Transverse colon (tissue), 4 donors: ENCODE data around the gene NAGLU.

Experiments used
- EP300 ChIP-seq: sonication (generic); formaldehyde crosslinking; IDR thresholded peaks from one replicate; pipeline ENCODE4 v1.6.1; 2017; ENCODE audit warnings: antibody characterized with exemption, low read depth
- POLR2A ChIP-seq: fragments of 450-650 bp; IDR thresholded peaks from one replicate; pipeline ENCODE4 v1.6.1; 2016; ENCODE audit warnings: antibody characterized with exemption, mild to moderate bottlenecking, moderate library complexity
- POLR2AphosphoS5 ChIP-seq, 3 donors: sonication (generic); formaldehyde crosslinking; IDR thresholded peaks; one replicate each; pipeline ENCODE4 v1.6.1; 2016; ENCODE audit warnings: antibody characterized with exemption in 3 of 3
- TF ChIP-seq, protein P1 (sequence below), 5 experiments: fragments of 200-600 bp in 3 of 5; fragments of 450-650 bp in 2 of 5; sonication (generic) in 3 of 5; IDR thresholded peaks; 1 replicate in 2 of 5; 2 replicates in 3 of 5; pipeline ENCODE4 v1.5.1; 2016 to 2017; ENCODE audit warnings: antibody characterized with exemption in 5 of 5, inconsistent platforms in 3 of 5, mild to moderate bottlenecking in 2 of 5, moderate library complexity in 1 of 5

DNA sequence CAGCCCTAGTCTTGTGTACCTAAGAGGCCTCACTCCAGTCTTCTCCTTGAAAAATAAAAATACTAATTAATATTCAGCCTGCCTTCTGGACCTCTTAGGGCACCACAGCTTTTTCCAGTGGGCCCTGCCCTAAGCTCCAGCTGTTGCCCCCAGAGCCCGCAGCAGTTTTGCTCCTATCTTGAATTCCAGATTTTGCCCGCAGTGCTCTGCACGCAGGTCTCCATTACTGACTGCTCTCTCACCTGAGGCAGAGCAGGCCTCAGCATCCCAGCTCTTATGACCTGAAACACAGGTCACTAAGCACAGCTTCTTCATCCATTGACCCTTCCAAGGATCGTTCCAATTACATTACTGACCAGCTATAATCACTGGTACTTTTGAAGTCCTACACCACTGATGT lies 28.4 kb upstream of the NAGLU start:
- TF ChIP-seq POLR2A (no peak), EP300 (no peak), POLR2AphosphoS5 (IDR thresholded peaks at IDR 0.05) (no peak)
- TF ChIP-seq, protein P1, sequence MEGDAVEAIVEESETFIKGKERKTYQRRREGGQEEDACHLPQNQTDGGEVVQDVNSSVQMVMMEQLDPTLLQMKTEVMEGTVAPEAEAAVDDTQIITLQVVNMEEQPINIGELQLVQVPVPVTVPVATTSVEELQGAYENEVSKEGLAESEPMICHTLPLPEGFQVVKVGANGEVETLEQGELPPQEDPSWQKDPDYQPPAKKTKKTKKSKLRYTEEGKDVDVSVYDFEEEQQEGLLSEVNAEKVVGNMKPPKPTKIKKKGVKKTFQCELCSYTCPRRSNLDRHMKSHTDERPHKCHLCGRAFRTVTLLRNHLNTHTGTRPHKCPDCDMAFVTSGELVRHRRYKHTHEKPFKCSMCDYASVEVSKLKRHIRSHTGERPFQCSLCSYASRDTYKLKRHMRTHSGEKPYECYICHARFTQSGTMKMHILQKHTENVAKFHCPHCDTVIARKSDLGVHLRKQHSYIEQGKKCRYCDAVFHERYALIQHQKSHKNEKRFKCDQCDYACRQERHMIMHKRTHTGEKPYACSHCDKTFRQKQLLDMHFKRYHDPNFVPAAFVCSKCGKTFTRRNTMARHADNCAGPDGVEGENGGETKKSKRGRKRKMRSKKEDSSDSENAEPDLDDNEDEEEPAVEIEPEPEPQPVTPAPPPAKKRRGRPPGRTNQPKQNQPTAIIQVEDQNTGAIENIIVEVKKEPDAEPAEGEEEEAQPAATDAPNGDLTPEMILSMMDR (IDR thresholded peaks at IDR 0.05) = no peak
